ENCODE data around the gene EIF2A.
"Not testable (repeated sequence)": the region's sequence is repeated elsewhere in the genome, so short reads cannot be mapped to it uniquely, and the experiment has no call there.

Gene EIF2A

DNA sequence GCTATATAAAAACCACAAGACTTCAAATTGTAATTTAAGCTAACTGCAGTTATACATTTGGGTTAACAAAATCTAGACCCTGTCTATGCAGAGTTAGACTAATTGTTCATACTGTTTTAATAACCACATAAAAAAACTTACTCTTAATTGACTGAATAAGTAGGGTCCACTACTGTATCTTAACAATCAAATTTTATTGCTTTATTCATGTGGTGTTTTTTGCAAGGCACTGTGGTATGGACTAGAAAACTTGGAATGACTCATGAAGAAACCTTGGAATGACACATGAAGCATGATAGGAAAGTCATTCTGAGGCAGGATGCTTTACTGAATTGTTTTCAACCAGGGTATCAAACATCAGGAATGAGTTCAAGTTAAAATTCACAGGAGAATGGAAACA lies 2.5 kb upstream of the EIF2A start:
- FAIRE-seq, result no peak

DNA sequence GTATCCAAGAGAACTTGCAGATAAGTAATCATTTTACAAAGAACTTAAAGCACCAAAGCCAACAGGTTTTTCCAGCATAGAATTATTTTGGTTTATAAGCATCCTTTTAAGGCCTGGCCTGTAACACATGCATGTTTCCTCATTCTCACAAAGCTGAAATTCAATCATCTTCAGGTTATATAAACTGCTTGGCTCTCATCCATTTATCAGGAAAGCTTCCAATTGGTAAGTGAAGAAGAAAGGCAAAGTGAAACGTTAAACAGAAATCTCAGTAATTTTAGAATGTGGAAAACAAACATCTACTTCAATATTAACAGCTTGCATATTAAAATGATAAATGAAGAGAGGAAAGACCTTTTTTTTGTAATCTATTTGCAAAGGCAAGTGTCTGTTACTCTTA lies 1.9 kb upstream of the EIF2A start:
- FAIRE-seq, result no peak

GRCh38 chr3:150545419-150546225 lies 965 bp upstream of the EIF2A start:
- no peak for FAIRE-seq

GRCh38 chr3:150547045-150547741 lies 606 bp downstream of the EIF2A start:
- FAIRE-seq, result no peak

DNA sequence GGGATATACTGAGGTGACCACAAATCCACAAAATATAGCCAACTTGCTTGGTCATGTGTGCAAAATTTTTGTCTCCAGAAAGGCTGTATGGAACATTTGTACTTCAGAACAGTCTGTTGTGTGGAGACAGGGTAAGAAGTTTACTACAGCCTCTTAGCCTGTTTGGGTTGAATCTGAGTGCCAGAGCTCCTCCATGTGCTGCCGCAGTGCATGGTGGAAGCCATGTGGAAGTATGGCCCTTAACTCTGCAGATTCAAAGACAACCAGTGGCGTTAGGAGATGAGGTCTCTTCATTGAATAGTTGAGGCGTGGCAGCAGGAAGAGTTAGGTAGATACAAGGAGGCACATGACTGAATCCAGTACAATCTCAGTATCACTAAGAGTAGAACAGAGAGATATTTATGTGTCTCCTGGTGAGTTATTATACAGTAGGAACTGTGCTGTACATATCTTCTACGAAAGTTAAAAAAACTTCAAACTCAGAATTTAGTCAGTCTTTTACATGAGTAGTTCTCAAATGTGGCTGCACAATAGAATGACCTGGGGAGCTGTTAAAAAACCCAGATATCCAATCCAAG lies 9.4 kb downstream of the EIF2A start:
- FAIRE-seq, result no peak

GRCh38 chr3:150556792-150557191 lies 10.2 kb downstream of the EIF2A start:
- no peak for FAIRE-seq

GRCh38 chr3:150557725-150558124 lies 11.1 kb downstream of the EIF2A start:
- FAIRE-seq, result no peak

- FAIRE-seq, result no peak
These were observed 17.7 kb downstream of the EIF2A start for GRCh38 chr3:150564243-150564642.

DNA sequence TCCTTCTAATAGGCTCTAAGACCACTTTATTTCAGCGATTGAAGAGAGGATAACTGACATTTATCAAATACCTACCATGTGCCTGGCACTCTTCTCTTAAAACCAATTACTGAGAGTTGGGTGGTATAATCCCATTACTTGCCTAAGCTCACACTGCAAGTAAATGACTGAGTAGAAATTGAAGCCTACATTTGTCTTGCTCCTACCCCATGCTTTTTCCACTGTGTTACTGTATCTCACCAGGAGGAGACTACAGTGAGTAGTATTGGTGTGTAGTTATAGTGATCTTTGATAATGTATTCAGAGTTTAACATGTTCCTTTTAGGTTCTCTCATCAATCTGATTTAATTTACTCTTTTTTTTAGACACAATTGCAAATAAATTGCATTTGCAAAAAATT lies 20.7 kb downstream of the EIF2A start:
- no peak for FAIRE-seq

DNA sequence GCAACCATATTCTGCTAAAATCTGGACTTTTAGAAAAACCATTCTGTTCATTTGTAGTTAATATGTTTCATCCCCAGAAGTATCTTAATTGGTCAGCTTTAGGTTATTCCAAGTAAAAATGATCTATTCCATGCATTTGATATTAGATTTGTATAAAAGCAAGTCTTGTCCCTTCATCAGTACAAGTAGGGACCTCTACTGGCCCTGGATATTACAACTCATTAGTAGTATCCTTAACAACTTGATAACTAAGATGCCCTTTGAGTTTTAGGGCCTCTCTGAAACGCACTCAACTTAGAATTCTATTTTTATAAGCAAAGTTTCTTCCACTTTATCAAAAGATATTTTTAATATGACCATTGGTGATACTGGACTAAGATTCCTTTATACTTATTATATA lies 31.3 kb downstream of the EIF2A start:
- no peak for FAIRE-seq

DNA sequence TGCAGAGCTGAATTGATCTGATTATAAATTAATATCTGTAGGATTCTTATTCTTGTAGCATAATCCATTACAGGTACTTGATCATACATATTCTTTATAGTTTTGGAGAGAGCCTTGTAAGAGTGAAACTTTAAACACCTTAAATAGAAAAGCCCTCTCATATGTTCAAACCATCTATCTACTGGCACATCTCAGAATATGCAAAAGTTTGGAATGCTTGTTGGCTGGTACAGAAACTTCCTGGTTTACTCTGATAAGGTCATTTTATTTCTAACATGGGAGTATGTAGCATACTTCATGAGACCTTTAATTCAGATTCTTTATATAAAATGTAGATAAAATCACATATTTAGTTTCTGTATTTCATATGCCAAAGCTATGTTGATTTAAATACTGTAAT lies 34.6 kb downstream of the EIF2A start:
- no peak for FAIRE-seq

- FAIRE-seq, result no peak
These were observed 36.0 kb downstream of the EIF2A start for GRCh38 chr3:150582620-150583019.

GRCh38 chr3:150583028-150583427 lies 36.4 kb downstream of the EIF2A start:
- FAIRE-seq, result no peak

- FAIRE-seq, result no peak
These were observed 41.6 kb downstream of the EIF2A start for GRCh38 chr3:150588027-150588830.

DNA sequence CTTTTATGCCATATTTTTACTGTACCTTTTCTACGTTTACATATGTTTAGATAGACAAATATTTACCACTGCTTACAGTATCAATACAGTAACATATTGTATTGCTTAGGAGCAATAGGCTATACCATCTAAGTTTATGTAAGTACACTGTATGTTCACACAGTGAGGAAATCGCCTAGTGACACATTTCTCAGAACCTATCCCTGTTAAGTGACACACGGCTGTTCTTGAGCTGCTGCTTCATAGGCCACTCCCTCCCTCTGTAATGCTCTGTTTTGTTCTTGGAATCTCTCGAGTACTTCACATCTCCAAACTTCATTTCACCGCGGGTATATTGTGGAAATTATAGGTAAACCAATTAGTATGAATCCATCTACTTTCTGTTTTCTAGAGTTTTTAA lies 43.2 kb downstream of the EIF2A start:
- no peak for FAIRE-seq

GRCh38 chr3:150594150-150594549 lies 47.6 kb downstream of the EIF2A start:
- FAIRE-seq, result no peak

- no peak for FAIRE-seq
These were observed 51.1 kb downstream of the EIF2A start for GRCh38 chr3:150597646-150598045.

- no peak for FAIRE-seq
These were observed 53.2 kb downstream of the EIF2A start for GRCh38 chr3:150599611-150600297.

DNA sequence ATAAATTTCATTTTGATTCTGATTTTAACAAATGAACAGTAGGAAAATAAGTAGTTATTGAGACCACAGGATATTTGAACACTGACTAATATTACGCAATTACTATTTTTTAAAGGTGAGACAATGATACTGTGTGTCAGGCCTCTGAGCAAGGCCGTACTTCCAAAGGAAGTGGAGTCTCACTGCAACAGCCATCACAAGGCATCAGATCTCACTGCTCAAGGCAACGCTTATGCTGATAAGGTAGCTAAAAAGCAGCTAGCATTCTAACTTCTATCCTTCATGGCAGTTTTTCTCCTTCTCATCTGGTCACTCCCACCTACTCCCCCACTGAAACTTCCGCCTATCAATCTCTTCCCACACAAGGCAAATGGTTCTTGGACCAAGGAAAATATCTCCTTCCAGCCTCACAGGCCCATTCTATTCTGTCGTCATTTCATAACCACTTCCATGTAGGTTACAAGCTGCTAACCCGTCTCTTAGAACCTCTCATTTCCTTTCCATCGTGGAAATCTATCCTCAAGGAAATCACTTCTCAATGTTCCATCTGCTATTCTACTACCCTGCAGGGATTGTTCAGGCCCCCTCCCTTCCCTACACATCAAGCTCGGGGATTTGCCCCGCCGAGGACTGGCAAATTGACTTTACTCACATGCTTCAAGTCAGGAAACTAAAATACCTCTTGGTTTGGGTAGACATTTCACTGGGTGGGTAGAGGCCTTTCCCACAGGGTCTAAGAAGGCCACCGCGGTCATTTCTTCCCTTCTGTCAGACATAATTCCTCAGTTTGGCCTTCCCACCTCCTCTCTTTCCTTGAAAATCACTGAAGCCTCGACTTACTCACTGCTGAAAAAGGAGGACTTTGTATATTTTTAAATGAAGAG lies 54.3 kb downstream of the EIF2A start:
- FAIRE-seq, result not testable (repeated sequence)

DNA sequence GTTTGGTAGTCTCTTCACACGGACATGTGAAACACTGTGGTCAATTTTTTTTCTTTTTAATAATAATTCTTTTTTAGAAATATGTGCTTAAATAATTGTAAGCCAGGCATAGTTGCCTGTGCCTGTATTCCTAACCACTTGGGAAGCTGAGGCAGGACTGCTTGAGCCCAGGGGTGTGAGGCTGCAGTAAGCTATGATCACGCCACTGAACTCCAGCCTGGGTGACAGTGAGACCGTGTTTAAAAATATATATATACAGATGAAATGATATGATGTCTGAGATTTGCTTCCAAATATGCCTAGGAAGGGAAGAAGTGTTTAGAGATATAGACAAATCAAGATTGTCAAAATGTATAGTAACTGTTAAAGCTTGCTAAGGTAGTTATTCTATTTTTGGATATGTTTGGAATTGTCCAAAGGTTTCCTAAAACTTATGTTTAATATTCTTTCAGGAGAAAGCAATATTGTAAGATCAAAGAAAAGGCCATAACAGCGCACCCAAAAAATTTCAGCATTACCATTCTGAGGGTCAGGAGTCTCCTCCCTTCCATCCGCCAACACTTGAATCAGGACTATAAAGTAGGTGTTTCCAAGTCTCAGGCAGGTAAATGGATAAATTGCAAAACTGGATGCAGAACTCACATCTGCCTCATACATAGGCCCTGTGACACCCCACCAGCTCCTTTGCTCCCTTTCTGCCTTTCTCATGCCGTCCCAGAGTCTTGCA lies 56.0 kb downstream of the EIF2A start:
- FAIRE-seq, result no peak

Data from TTC549 (cell line).